ENCODE measurements around the gene ONECUT1.

- TF ChIP-seq CTCF (IDR thresholded peaks at IDR 0.05; ENCODE audit: insufficient read depth, low read depth, low read length) (no peak), EZH2 (IDR thresholded peaks at IDR 0.05; ENCODE audit: insufficient read depth, low read length) (no peak)
Measured at GRCh38 chr15:52715411-52715810, 74.7 kb downstream of the ONECUT1 start.
